Measurements from ENCODE around the gene HTR1A.

Gene HTR1A

DNA sequence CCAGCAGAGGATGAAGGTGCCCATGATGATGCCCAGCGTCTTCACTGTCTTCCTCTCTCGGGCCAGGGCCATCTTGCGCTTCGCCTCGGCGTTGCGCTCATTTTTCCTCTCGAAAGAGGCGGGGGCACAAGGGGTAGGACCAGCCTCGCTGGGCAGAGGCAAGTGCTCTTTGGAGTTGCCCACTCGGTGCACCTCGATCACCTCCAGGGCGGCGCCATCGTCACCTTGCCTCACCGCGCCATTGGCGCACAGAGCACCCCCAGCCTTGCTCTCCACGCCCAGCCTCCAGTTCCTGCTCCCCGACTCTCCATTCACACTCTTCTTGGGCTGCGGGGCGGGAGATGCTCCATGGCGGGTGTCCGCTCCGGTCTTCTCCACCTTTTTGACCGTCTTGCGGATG, 1.6 kb downstream of the HTR1A start:
- no peak overlapping the region for H3K4me2 ChIP-seq (ENCODE audit: low read depth, low read length, poor library complexity, severe bottlenecking)
- no peak overlapping the region for H2AFZ ChIP-seq (ENCODE audit: low read length)
- no peaks in the 10 kb centered on the region for H3K27me3 ChIP-seq (ENCODE audit: insufficient read depth, low read length, poor library complexity, severe bottlenecking)
- no peaks in the 10 kb centered on the region for H4K20me1 ChIP-seq (ENCODE audit: insufficient read depth, low read length, poor library complexity, severe bottlenecking)
- H3F3A ChIP-seq (ENCODE audit: low read depth) = no peaks in the 10 kb centered on the region
- no peak overlapping the region for H3K9ac ChIP-seq (ENCODE audit: low read depth, low read length, poor library complexity, severe bottlenecking)
- H3K79me2 ChIP-seq (ENCODE audit: insufficient read depth, low read length) = no peaks in the 10 kb centered on the region
- no peaks in the 10 kb centered on the region for H3K9me2 ChIP-seq (replicated peaks; ENCODE audit: low read depth, low read length)
- H3K4me3 ChIP-seq (ENCODE audit: low read length, poor library complexity, severe bottlenecking) = no peak overlapping the region
- H3K4me1 ChIP-seq (ENCODE audit: insufficient read depth, low read length, poor library complexity, severe bottlenecking) = no peaks in the 10 kb centered on the region
- TF ChIP-seq, protein P1, sequence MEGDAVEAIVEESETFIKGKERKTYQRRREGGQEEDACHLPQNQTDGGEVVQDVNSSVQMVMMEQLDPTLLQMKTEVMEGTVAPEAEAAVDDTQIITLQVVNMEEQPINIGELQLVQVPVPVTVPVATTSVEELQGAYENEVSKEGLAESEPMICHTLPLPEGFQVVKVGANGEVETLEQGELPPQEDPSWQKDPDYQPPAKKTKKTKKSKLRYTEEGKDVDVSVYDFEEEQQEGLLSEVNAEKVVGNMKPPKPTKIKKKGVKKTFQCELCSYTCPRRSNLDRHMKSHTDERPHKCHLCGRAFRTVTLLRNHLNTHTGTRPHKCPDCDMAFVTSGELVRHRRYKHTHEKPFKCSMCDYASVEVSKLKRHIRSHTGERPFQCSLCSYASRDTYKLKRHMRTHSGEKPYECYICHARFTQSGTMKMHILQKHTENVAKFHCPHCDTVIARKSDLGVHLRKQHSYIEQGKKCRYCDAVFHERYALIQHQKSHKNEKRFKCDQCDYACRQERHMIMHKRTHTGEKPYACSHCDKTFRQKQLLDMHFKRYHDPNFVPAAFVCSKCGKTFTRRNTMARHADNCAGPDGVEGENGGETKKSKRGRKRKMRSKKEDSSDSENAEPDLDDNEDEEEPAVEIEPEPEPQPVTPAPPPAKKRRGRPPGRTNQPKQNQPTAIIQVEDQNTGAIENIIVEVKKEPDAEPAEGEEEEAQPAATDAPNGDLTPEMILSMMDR (conservative IDR thresholded peaks at IDR 0.05; ENCODE audit: low read length) = no peak
- no peak for TF ChIP-seq EZH2phosphoT487 (IDR thresholded peaks at IDR 0.05; ENCODE audit: borderline replicate concordance)
- H3K9me3 ChIP-seq (ENCODE audit: insufficient read depth, low read depth, low read length) = no peaks in the 10 kb centered on the region
- H3K36me3 ChIP-seq (ENCODE audit: insufficient read depth, low read length) = no peaks in the 10 kb centered on the region

DNA sequence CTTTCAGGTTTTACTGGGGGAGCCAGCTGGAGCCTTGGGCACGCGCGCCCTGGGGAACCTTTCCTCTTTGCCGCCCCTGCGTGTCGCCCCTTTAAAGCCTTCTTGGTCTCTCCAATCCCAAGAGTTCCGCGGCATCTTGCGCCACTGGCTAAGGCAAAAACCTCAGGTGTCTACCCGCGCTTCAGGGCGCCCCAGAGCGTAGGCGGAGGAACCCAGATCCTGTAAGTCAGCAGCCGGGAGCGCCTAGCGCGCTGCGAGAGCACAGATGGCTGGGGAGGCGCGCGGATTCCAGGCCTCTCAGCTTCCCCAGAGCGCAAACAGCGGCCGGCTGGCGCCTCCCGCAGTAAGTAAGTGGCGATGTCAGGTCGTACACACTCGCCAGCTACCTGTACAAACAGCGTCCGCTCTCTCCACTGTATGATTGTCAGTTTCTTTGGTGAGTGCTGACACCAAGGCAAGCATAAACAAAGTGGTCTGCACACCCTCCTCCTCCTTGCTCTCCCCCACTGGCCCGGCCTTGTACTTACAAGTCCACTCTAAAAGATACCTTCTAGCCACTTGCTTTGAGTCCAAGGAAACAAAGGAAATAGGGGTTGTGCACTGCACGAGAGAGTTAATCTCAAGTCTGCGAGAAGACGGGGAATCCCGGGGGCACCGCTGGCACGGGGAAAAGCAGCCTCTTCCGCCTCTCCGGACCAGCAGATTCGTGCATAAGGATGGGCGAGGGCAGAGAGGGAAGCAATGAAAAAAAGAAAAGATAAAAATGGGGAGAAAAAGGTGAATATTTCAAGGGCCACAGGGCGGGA, 2.9 kb downstream of the HTR1A start:
- Histone ChIP-seq H3K4me1 (ENCODE audit: insufficient read depth, low read length, poor library complexity, severe bottlenecking) (no peaks in the 10 kb centered on the region), H3K4me3 (ENCODE audit: low read length, poor library complexity, severe bottlenecking) (no peak overlapping the region), H4K20me1 (ENCODE audit: insufficient read depth, low read length, poor library complexity, severe bottlenecking) (no peaks in the 10 kb centered on the region), H3K9me2 (replicated peaks; ENCODE audit: low read depth, low read length) (no peaks in the 10 kb centered on the region), H3F3A (ENCODE audit: low read depth) (no peaks in the 10 kb centered on the region), H2AFZ (ENCODE audit: low read length) (no peak overlapping the region), H3K79me2 (ENCODE audit: insufficient read depth, low read length) (no peaks in the 10 kb centered on the region), H3K9ac (ENCODE audit: low read depth, low read length, poor library complexity, severe bottlenecking) (no peak overlapping the region), H3K36me3 (ENCODE audit: insufficient read depth, low read length) (no peaks in the 10 kb centered on the region), H3K9me3 (ENCODE audit: insufficient read depth, low read depth, low read length) (no peaks in the 10 kb centered on the region), H3K4me2 (ENCODE audit: low read depth, low read length, poor library complexity, severe bottlenecking) (no peak overlapping the region), H3K27me3 (ENCODE audit: insufficient read depth, low read length, poor library complexity, severe bottlenecking) (no peaks in the 10 kb centered on the region)
- no peak for TF ChIP-seq EZH2phosphoT487 (IDR thresholded peaks at IDR 0.05; ENCODE audit: borderline replicate concordance)
- TF ChIP-seq, protein P1 (conservative IDR thresholded peaks at IDR 0.05; ENCODE audit: low read length) = no peak

DNA sequence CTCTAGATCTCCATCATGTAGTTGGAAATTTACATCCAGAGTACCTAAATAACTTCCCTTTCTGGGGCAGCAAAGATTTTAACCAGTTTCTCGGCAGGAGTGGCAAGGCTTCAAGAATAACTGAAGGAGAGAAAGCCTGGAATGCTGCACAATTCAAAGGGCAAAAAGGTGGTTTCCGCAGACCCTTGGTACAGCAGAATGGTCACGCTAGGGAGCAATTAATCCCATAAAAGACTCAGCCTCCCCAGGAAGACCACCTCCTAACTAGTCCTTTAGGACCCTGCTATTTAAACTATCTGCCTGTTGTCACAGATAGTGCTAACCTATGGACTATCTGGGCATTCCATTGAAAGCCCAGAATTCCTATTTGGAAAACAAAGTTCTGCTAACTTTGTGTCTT, 3.6 kb downstream of the HTR1A start:
- Histone ChIP-seq H3K9ac (ENCODE audit: low read depth, low read length, poor library complexity, severe bottlenecking) (no peak overlapping the region), H3K79me2 (ENCODE audit: insufficient read depth, low read length) (no peaks in the 10 kb centered on the region), H3F3A (ENCODE audit: low read depth) (no peaks in the 10 kb centered on the region), H2AFZ (ENCODE audit: low read length) (no peak overlapping the region), H3K27me3 (ENCODE audit: insufficient read depth, low read length, poor library complexity, severe bottlenecking) (no peaks in the 10 kb centered on the region), H3K4me1 (ENCODE audit: insufficient read depth, low read length, poor library complexity, severe bottlenecking) (no peaks in the 10 kb centered on the region), H4K20me1 (ENCODE audit: insufficient read depth, low read length, poor library complexity, severe bottlenecking) (no peaks in the 10 kb centered on the region), H3K4me2 (ENCODE audit: low read depth, low read length, poor library complexity, severe bottlenecking) (no peak overlapping the region), H3K36me3 (ENCODE audit: insufficient read depth, low read length) (no peaks in the 10 kb centered on the region), H3K9me2 (replicated peaks; ENCODE audit: low read depth, low read length) (no peaks in the 10 kb centered on the region), H3K4me3 (ENCODE audit: low read length, poor library complexity, severe bottlenecking) (no peak overlapping the region), H3K9me3 (ENCODE audit: insufficient read depth, low read depth, low read length) (no peaks in the 10 kb centered on the region)
- TF ChIP-seq, protein P1 (conservative IDR thresholded peaks at IDR 0.05; ENCODE audit: low read length) = no peak
- TF ChIP-seq EZH2phosphoT487 (IDR thresholded peaks at IDR 0.05; ENCODE audit: borderline replicate concordance) = no peak

Data from Loucy (cell line).